ENCODE data around the gene SUGT1. TPM values are rescaled to one million over a fixed set of nuclear protein-coding genes. Genes with fewer than 3 reads are reported as not detected.
A peak's percentile ranks its signal among the peaks of the same experiment; 100 is the strongest.

SUGT1 gene
- total and polyA plus RNA-seq, 7 experiments from 2014 or later, result 21.3 to 49.0 (median 36.9) TPM

GRCh38 chr13:52638666-52639328, 13.8 kb upstream of the SUGT1 start:
- H3K27me3 Mint-ChIP-seq, result no peaks in the 10 kb centered on the region
- no peak overlapping the region for H3K4me3 Mint-ChIP-seq
- peaks cover 0 to 36% (median 6%) of the 10 kb centered on the region in 3 experiments for H3K36me3 ChIP-seq (ENCODE audit: control insufficient read depth in 2 of 3, insufficient read depth in 3 of 3, low read length in 3 of 3)
- ChIA-PET CTCF (interaction anchor here (0.6 to 1.5 kb wide), 2 partner anchors 14 kb away, joined by 3 to 5 read pairs; partner anchors contain the start of gene SUGT1), POLR2A (no interaction called here)
- ATAC-seq, result no peak
- H3K27me3 ChIP-seq (ENCODE audit: control insufficient read depth in 2 of 2, insufficient read depth in 2 of 2, low read length in 2 of 2), result no peaks in the 10 kb centered on the region
- no peak overlapping the region for H3K27ac Mint-ChIP-seq
- H3K4me1 Mint-ChIP-seq, result peaks cover 0 to 7% (median 0%) of the 10 kb centered on the region in 7 donors
- H3K9me3 ChIP-seq (ENCODE audit: control insufficient read depth in 2 of 3, low read length in 3 of 3), result no peaks in the 10 kb centered on the region
- H3K27ac ChIP-seq (ENCODE audit: low read depth, low read length), result no peak overlapping the region
- no peaks in the 10 kb centered on the region for H3K4me1 ChIP-seq (ENCODE audit: control insufficient read depth in 2 of 2, insufficient read depth in 2 of 2, low read length in 2 of 2)
- no peak overlapping the region for H3K4me3 ChIP-seq (ENCODE audit: low read length)
- H3K9me3 Mint-ChIP-seq, result no peaks in the 10 kb centered on the region
- DNase-seq, result no peak
- intact Hi-C loops (cut with micrococcal nuclease), result no loop called here
- H3K36me3 Mint-ChIP-seq, result peaks cover 17 to 42% (median 28%) of the 10 kb centered on the region in 5 donors

GRCh38 chr13:52642131-52642530, 10.5 kb upstream of the SUGT1 start, which contains the start of gene HNRNPA1L2:
HNRNPA1L2 (plus strand) TSS chr13:52642431; CDS start chr13:52642493, 62 bp downstream.
- H3K4me3 Mint-ChIP-seq, result no peak within 1 kb of the TSS
- Histone ChIP-seq H3K27ac (ENCODE audit: low read depth, low read length) (no peak within 1 kb of the TSS), H3K4me1 (ENCODE audit: control insufficient read depth in 2 of 2, insufficient read depth in 2 of 2, low read length in 2 of 2) (no peaks in the 10 kb centered on the region), H3K4me3 (ENCODE audit: low read length) (no peak within 1 kb of the TSS), H3K36me3 (ENCODE audit: control insufficient read depth in 2 of 3, insufficient read depth in 3 of 3, low read length in 3 of 3) (peaks cover 0 to 30% (median 6%) of the 10 kb centered on the region in 3 experiments), H3K9me3 (ENCODE audit: control insufficient read depth in 2 of 3, low read length in 3 of 3) (no peaks in the 10 kb centered on the region), H3K27me3 (ENCODE audit: control insufficient read depth in 2 of 2, insufficient read depth in 2 of 2, low read length in 2 of 2) (no peaks in the 10 kb centered on the region)
- peak within 1 kb of the TSS in 2 of 9 donors; percentile 2 to 67 for H3K27ac Mint-ChIP-seq
- H3K27me3 Mint-ChIP-seq, result no peaks in the 10 kb centered on the region
- DNase-seq, result no peak
- no peaks in the 10 kb centered on the region for H3K9me3 Mint-ChIP-seq
- intact Hi-C loops (cut with micrococcal nuclease), result no loop called here
- H3K36me3 Mint-ChIP-seq, result peaks cover 17 to 37% (median 30%) of the 10 kb centered on the region in 5 donors
- CTCF ChIA-PET, result no interaction called here
- ATAC-seq, result no peak
- H3K4me1 Mint-ChIP-seq, result peaks cover 0 to 10% (median 0%) of the 10 kb centered on the region in 7 donors
- POLR2A ChIA-PET, result no interaction called here

- ChIA-PET POLR2A (interaction anchor here (1.6 kb wide), 1 partner anchor 9 kb away, joined by 8 read pairs; the partner anchor contains the start of gene SUGT1), CTCF (interaction anchor here (0.6 kb wide), 1 partner anchor 12 kb away, joined by 4 read pairs; no protein-coding TSS in a partner anchor)
- no peak for ATAC-seq
- Mint-ChIP-seq H3K27me3 (no peaks in the 10 kb centered on the region), H3K4me1 (peaks cover 0 to 10% (median 0%) of the 10 kb centered on the region in 7 donors), H3K27ac (no peak overlapping the region), H3K4me3 (no peak overlapping the region), H3K36me3 (peaks cover 17 to 36% (median 30%) of the 10 kb centered on the region in 5 donors), H3K9me3 (no peaks in the 10 kb centered on the region)
- DNase-seq, result no peak
- Histone ChIP-seq H3K27ac (ENCODE audit: low read depth, low read length) (no peak overlapping the region), H3K9me3 (ENCODE audit: control insufficient read depth in 2 of 3, low read length in 3 of 3) (no peaks in the 10 kb centered on the region), H3K36me3 (ENCODE audit: control insufficient read depth in 2 of 3, insufficient read depth in 3 of 3, low read length in 3 of 3) (peaks cover 0 to 25% (median 6%) of the 10 kb centered on the region in 3 experiments), H3K4me1 (ENCODE audit: control insufficient read depth in 2 of 2, insufficient read depth in 2 of 2, low read length in 2 of 2) (no peaks in the 10 kb centered on the region), H3K4me3 (ENCODE audit: low read length) (no peak overlapping the region), H3K27me3 (ENCODE audit: control insufficient read depth in 2 of 2, insufficient read depth in 2 of 2, low read length in 2 of 2) (no peaks in the 10 kb centered on the region)
- intact Hi-C loops (cut with micrococcal nuclease), result no loop called here
These were observed 8.5 kb upstream of the SUGT1 start for GRCh38 chr13:52644108-52644507.

GRCh38 chr13:52646967-52647366, 5.7 kb upstream of the SUGT1 start:
- no peaks in the 10 kb centered on the region for H3K27me3 Mint-ChIP-seq
- no peak overlapping the region for H3K27ac ChIP-seq (ENCODE audit: low read depth, low read length)
- no peak overlapping the region for H3K4me3 Mint-ChIP-seq
- H3K4me1 ChIP-seq (ENCODE audit: control insufficient read depth in 2 of 2, insufficient read depth in 2 of 2, low read length in 2 of 2), result peaks cover 10% of the 10 kb centered on the region in 2 donors
- H3K36me3 Mint-ChIP-seq, result peaks cover 8 to 29% (median 17%) of the 10 kb centered on the region in 5 donors
- H3K27me3 ChIP-seq (ENCODE audit: control insufficient read depth in 2 of 2, insufficient read depth in 2 of 2, low read length in 2 of 2), result no peaks in the 10 kb centered on the region
- peaks cover 0 to 5% (median 0%) of the 10 kb centered on the region in 3 experiments for H3K36me3 ChIP-seq (ENCODE audit: control insufficient read depth in 2 of 3, insufficient read depth in 3 of 3, low read length in 3 of 3)
- DNase-seq, result no peak
- intact Hi-C loops (cut with micrococcal nuclease), result no loop called here
- no peaks in the 10 kb centered on the region for H3K9me3 ChIP-seq (ENCODE audit: control insufficient read depth in 2 of 3, low read length in 3 of 3)
- H3K4me1 Mint-ChIP-seq, result peaks cover 6 to 21% (median 13%) of the 10 kb centered on the region in 7 donors
- ChIA-PET CTCF (no interaction called here), POLR2A (no interaction called here)
- H3K4me3 ChIP-seq (ENCODE audit: low read length), result no peak overlapping the region
- no peak for ATAC-seq
- H3K9me3 Mint-ChIP-seq, result no peaks in the 10 kb centered on the region
- H3K27ac Mint-ChIP-seq, result no peak overlapping the region

- Mint-ChIP-seq H3K27me3 (no peaks in the 10 kb centered on the region), H3K4me1 (peaks cover 6 to 18% (median 13%) of the 10 kb centered on the region in 7 donors), H3K4me3 (peak overlapping the region in 3 of 10 donors; percentile 54 to 73 (median 72)), H3K27ac (peak overlapping the region in 3 of 9 donors; percentile 5 to 81 (median 62)), H3K36me3 (peaks cover 0 to 20% (median 6%) of the 10 kb centered on the region in 5 donors), H3K9me3 (no peaks in the 10 kb centered on the region)
- no peak for ATAC-seq
- Histone ChIP-seq H3K9me3 (ENCODE audit: control insufficient read depth in 2 of 3, low read length in 3 of 3) (no peaks in the 10 kb centered on the region), H3K4me1 (ENCODE audit: control insufficient read depth in 2 of 2, insufficient read depth in 2 of 2, low read length in 2 of 2) (peaks cover 17 to 22% of the 10 kb centered on the region in 2 donors), H3K27me3 (ENCODE audit: control insufficient read depth in 2 of 2, insufficient read depth in 2 of 2, low read length in 2 of 2) (no peaks in the 10 kb centered on the region), H3K4me3 (ENCODE audit: low read length) (no peak overlapping the region), H3K36me3 (ENCODE audit: control insufficient read depth in 2 of 3, insufficient read depth in 3 of 3, low read length in 3 of 3) (peaks cover 0 to 4% (median 0%) of the 10 kb centered on the region in 3 experiments), H3K27ac (ENCODE audit: low read depth, low read length) (no peak overlapping the region)
- CTCF ChIA-PET, result no interaction called here
- no peak for DNase-seq
- POLR2A ChIA-PET, result no interaction called here
- intact Hi-C loops (cut with micrococcal nuclease), result no loop called here
These were observed 1.9 kb upstream of the SUGT1 start for GRCh38 chr13:52650731-52651130.

GRCh38 chr13:52651897-52652195, 790 bp upstream of the SUGT1 start:
- Mint-ChIP-seq H3K36me3 (peaks cover 0 to 20% (median 6%) of the 10 kb centered on the region in 5 donors), H3K27ac (no peak overlapping the region), H3K4me1 (peaks cover 6 to 18% (median 13%) of the 10 kb centered on the region in 7 donors), H3K4me3 (no peak overlapping the region), H3K27me3 (no peaks in the 10 kb centered on the region), H3K9me3 (no peaks in the 10 kb centered on the region)
- CTCF ChIA-PET, result interaction anchor here (1.5 to 2.1 kb wide), 2 partner anchors 16 to 35 kb away, joined by 4 to 25 read pairs; no protein-coding TSS in a partner anchor
- peak overlapping the region; percentile 94 for H3K27ac ChIP-seq (ENCODE audit: low read depth, low read length)
- H3K4me3 ChIP-seq (ENCODE audit: low read length), result peak overlapping the region; percentile 87
- ATAC-seq, result no peak
- peaks cover 17 to 22% of the 10 kb centered on the region in 2 donors for H3K4me1 ChIP-seq (ENCODE audit: control insufficient read depth in 2 of 2, insufficient read depth in 2 of 2, low read length in 2 of 2)
- no peak for DNase-seq
- POLR2A ChIA-PET, result interaction anchor here (1.1 to 4.6 kb wide), 9 partner anchors 13 to 1198 kb away, joined by 3 to 100 read pairs (median 7); partner anchors contain the start of genes ALG11, INTS6 and VPS36
- intact Hi-C loops (cut with micrococcal nuclease), result loop anchor here (1.0 kb wide), 9 partner anchors 13 to 1199 kb away; partner anchors contain the start of genes ALG11 (in 2 of the 2), CKAP2 (in 2 of the 2), INTS6 (in 2 of the 2) and VPS36 (in 2 of the 2)
- H3K9me3 ChIP-seq (ENCODE audit: control insufficient read depth in 2 of 3, low read length in 3 of 3), result no peaks in the 10 kb centered on the region
- H3K36me3 ChIP-seq (ENCODE audit: control insufficient read depth in 2 of 3, insufficient read depth in 3 of 3, low read length in 3 of 3), result peaks cover 0 to 4% (median 0%) of the 10 kb centered on the region in 3 experiments
- H3K27me3 ChIP-seq (ENCODE audit: control insufficient read depth in 2 of 2, insufficient read depth in 2 of 2, low read length in 2 of 2), result no peaks in the 10 kb centered on the region

All from naive thymus-derived CD4-positive, alpha-beta T cell (primary cell).